CD8-positive, alpha-beta memory T cell (primary cell): ENCODE results near the gene IL32. TPM values are rescaled to one million over a fixed set of nuclear protein-coding genes. Genes with fewer than 3 reads are reported as not detected.
"Not testable (repeated sequence)": the region's sequence is repeated elsewhere in the genome, so short reads cannot be mapped to it uniquely, and the experiment has no call there.

Experiments
- CTCF ChIA-PET: fragments of 350-600 bp; sonication (Branson Sonifier 250); formaldehyde crosslinking; loops from one replicate; lab custom pipeline; 2021; ENCODE audit warnings: antibody characterized with exemption; lab: Charles Lee
- POLR2A ChIA-PET: fragments of 350-600 bp; sonication (Branson Sonifier 250); formaldehyde crosslinking; loops from one replicate; lab custom pipeline; 2021; ENCODE audit warnings: antibody characterized with exemption; lab: Charles Lee
- DNase-seq, 5 donors: peaks; one replicate each; pipeline versions ENCODE4 v3.0.0 to v3.0.0-alpha.2; 2020 to 2022; ENCODE audit warnings: mixed read lengths in 1 of 5
- H3K27ac ChIP-seq: one replicate; pipeline ENCODE4 v1.7.0; 2013; ENCODE audit warnings: low read depth, mild to moderate bottlenecking, low read length, moderate library complexity
- H3K27me3 ChIP-seq: 2 replicates; pipeline ENCODE4 v1.7.0; 2013; ENCODE audit warnings: low read length, mild to moderate bottlenecking; ENCODE audit not compliant: insufficient read depth, poor library complexity, severe bottlenecking
- H3K36me3 ChIP-seq: 2 replicates; pipeline ENCODE4 v1.7.0; 2013; ENCODE audit warnings: mild to moderate bottlenecking, low read length, moderate library complexity; ENCODE audit not compliant: insufficient read depth
- H3K4me1 ChIP-seq: 2 replicates; pipeline ENCODE4 v1.7.0; 2013; ENCODE audit warnings: mild to moderate bottlenecking, low read length, moderate library complexity; ENCODE audit not compliant: insufficient read depth
- H3K4me3 ChIP-seq: 2 replicates; pipeline ENCODE4 v1.7.0; 2013; ENCODE audit warnings: mild to moderate bottlenecking, low read length
- H3K9me3 ChIP-seq: 2 replicates; pipeline ENCODE4 v1.7.0; 2013; ENCODE audit warnings: mild to moderate bottlenecking, low read length
- H3K27ac Mint-ChIP-seq, 8 donors: one replicate each; pipeline ENCODE4 v1.8.0; 2020 to 2021; ENCODE audit warnings: mixed read lengths in 8 of 8, mild to moderate bottlenecking in 6 of 8, inconsistent platforms in 3 of 8, moderate library complexity in 3 of 8
- H3K27me3 Mint-ChIP-seq, 2 donors: one replicate each; pipeline ENCODE4 v1.8.0; 2020 to 2021; ENCODE audit warnings: mixed read lengths in 2 of 2, mild to moderate bottlenecking in 1 of 2, moderate library complexity in 1 of 2
- H3K36me3 Mint-ChIP-seq, 3 donors: one replicate each; pipeline ENCODE4 v1.8.0; 2020 to 2021; ENCODE audit warnings: mixed read lengths in 3 of 3, inconsistent platforms in 1 of 3, mild to moderate bottlenecking in 1 of 3
- H3K4me1 Mint-ChIP-seq, 3 donors: one replicate each; pipeline ENCODE4 v1.8.0; 2020 to 2021; ENCODE audit warnings: mixed read lengths in 3 of 3, inconsistent platforms in 1 of 3, mild to moderate bottlenecking in 1 of 3
- H3K4me3 Mint-ChIP-seq, 7 donors: one replicate each; pipeline ENCODE4 v1.8.0; 2020 to 2021; ENCODE audit warnings: mixed read lengths in 7 of 7, mild to moderate bottlenecking in 6 of 7, moderate library complexity in 4 of 7, inconsistent platforms in 2 of 7
- H3K9me3 Mint-ChIP-seq, 5 donors: one replicate each; pipeline ENCODE4 v1.8.0; 2020 to 2022; ENCODE audit warnings: mixed read lengths in 5 of 5, mild to moderate bottlenecking in 3 of 5, moderate library complexity in 2 of 5, inconsistent platforms in 1 of 5
- polyA plus RNA-seq: library from polyadenylated mRNA; unstranded; fragments of 300-500 nt; fragmentation: Illumina TruSeq; gene quantifications from one replicate; pipeline ENCODE4 v1.2.3, GENCODE V29; 2021
- total RNA-seq, 2 experiments: library from RNA; stranded (reverse); gene quantifications; one replicate each; pipeline ENCODE4 v1.2.3, GENCODE V29; 2021

IL32 gene
- total and polyA plus RNA-seq, 3 experiments from 2014 or later, result 975 to 3,843 (median 992) TPM

- POLR2A ChIA-PET, result interaction anchor here (0.9 to 4.9 kb wide), 11 partner anchors 10 to 141 kb away, joined by 3 to 53 read pairs (median 7); partner anchors contain the start of genes IL32 and ZSCAN10
These were observed 10.1 kb downstream of the IL32 start for GRCh38 chr16:3075523-3075915.

DNA sequence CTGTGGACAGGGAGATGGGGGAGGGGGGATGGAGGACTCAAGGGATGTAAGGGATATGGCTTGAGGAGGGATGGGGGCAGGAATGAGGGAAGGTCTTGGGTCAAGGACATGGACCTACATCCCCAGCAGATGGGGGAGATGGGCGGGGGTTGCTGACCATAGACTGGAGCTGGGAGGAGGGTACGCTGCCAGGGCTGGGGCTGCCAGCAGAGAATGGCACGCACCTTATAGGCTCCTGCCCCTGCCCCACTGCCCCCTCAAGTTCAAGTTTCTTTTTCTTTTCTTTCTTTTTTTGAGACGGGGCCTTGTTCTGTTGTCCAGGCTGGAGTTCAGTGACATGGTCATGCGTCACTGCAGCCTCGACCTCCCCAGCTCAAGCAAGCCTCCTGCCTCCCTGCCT is 10.5 kb downstream of the IL32 start:
- Mint-ChIP-seq H3K4me1 (peaks cover 83 to 97% (median 93%) of the 10 kb centered on the region in 3 donors), H3K36me3 (peaks cover 3 to 16% (median 4%) of the 10 kb centered on the region in 3 donors), H3K27ac (peak overlapping the region in 7 of 8 donors; percentile 92 to 97 (median 95)), H3K4me3 (peak overlapping the region in 6 of 7 donors; percentile 77 to 91 (median 81))
- H3K27me3 ChIP-seq, DNase-seq, H3K36me3 ChIP-seq, H3K9me3 ChIP-seq, H3K9me3 Mint-ChIP-seq, H3K27me3 Mint-ChIP-seq: not testable (repeated sequence)
- POLR2A ChIA-PET, result interaction anchor here (1.0 to 4.9 kb wide), 9 partner anchors 10 to 140 kb away, joined by 3 to 53 read pairs (median 9); partner anchors contain the start of genes IL32, ZNF213 and ZSCAN10
- H3K4me1 ChIP-seq, result peaks cover 94% of the 10 kb centered on the region
- peak overlapping the region; percentile 45 for H3K4me3 ChIP-seq
- peak overlapping the region; percentile 48 for H3K27ac ChIP-seq
- CTCF ChIA-PET, result interaction anchor here (1.0 to 7.1 kb wide), 14 partner anchors 9 to 59 kb away, joined by 3 to 69 read pairs (median 12); partner anchors contain the start of genes IL32, ZNF213 and ZSCAN10

More at GRCh38 chr16:3075523-3075915, 10.1 kb downstream of the IL32 start:
- H3K27ac ChIP-seq, result no peak overlapping the region
- no peaks in the 10 kb centered on the region for H3K9me3 ChIP-seq
- no peaks in the 10 kb centered on the region for H3K36me3 ChIP-seq
- H3K27me3 Mint-ChIP-seq, result no peaks in the 10 kb centered on the region
- H3K4me1 ChIP-seq, result peaks cover 93% of the 10 kb centered on the region
- peaks cover 85 to 97% (median 94%) of the 10 kb centered on the region in 3 donors for H3K4me1 Mint-ChIP-seq
- CTCF ChIA-PET, result interaction anchor here (1.0 to 7.1 kb wide), 12 partner anchors 11 to 55 kb away, joined by 3 to 69 read pairs (median 16); partner anchors contain the start of genes IL32 and ZSCAN10
- no peaks in the 10 kb centered on the region for H3K27me3 ChIP-seq
- H3K9me3 Mint-ChIP-seq, result no peaks in the 10 kb centered on the region
- H3K4me3 Mint-ChIP-seq, result peak overlapping the region; percentile 58 to 91 (median 79)
- H3K27ac Mint-ChIP-seq, result peak overlapping the region; percentile 88 to 97 (median 95)
- H3K4me3 ChIP-seq, result peak overlapping the region; percentile 18
- H3K36me3 Mint-ChIP-seq, result peaks cover 3 to 16% (median 4%) of the 10 kb centered on the region in 3 donors
- DNase-seq, result no peak

GRCh38 chr16:3076577-3076976 is 11.1 kb downstream of the IL32 start:
- H3K27ac ChIP-seq, result peak overlapping the region; percentile 48
- H3K9me3 Mint-ChIP-seq, result no peaks in the 10 kb centered on the region
- H3K9me3 ChIP-seq, result no peaks in the 10 kb centered on the region
- H3K4me1 Mint-ChIP-seq, result peaks cover 80 to 95% (median 91%) of the 10 kb centered on the region in 3 donors
- H3K36me3 Mint-ChIP-seq, result peaks cover 2 to 16% (median 4%) of the 10 kb centered on the region in 3 donors
- H3K27me3 Mint-ChIP-seq, result no peaks in the 10 kb centered on the region
- peak overlapping the region; percentile 92 to 97 (median 95) for H3K27ac Mint-ChIP-seq
- CTCF ChIA-PET, result interaction anchor here (0.9 to 7.1 kb wide), 13 partner anchors 9 to 59 kb away, joined by 3 to 69 read pairs (median 13); partner anchors contain the start of genes IL32, ZNF213 and ZSCAN10
- peaks cover 93% of the 10 kb centered on the region for H3K4me1 ChIP-seq
- peak overlapping the region; percentile 77 to 91 (median 83) for H3K4me3 Mint-ChIP-seq
- H3K36me3 ChIP-seq, result no peaks in the 10 kb centered on the region
- no peaks in the 10 kb centered on the region for H3K27me3 ChIP-seq
- POLR2A ChIA-PET, result interaction anchor here (0.6 to 4.9 kb wide), 10 partner anchors 11 to 388 kb away, joined by 3 to 53 read pairs (median 5); partner anchors contain the start of genes IL32, ZNF213 and ZSCAN10
- no peak for DNase-seq
- H3K4me3 ChIP-seq, result peak overlapping the region; percentile 45

DNA sequence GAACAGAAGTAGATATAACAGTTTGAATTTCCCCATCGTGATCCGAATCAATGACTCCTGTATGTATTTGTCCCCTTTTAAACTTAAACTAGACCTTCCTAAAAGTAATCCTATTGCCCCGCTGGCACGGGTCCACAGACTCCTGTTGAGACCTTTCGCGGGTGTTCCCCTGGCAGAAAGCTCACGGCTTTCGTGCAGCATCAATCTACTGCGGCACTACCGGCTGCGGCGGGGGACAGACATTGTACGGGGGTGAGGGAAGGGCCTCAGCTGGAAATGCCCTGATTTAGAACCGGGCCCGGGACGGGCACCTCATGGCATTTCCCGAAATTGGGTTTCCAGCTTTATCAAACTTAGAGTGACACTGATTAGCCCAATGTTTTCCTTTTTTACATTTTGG is 14.6 kb downstream of the IL32 start:
- Mint-ChIP-seq H3K27me3 (no peaks in the 10 kb centered on the region), H3K27ac (peak overlapping the region; percentile 9 to 94 (median 69)), H3K36me3 (peaks cover 2 to 16% (median 4%) of the 10 kb centered on the region in 3 donors), H3K9me3 (no peaks in the 10 kb centered on the region), H3K4me1 (peaks cover 65 to 90% (median 65%) of the 10 kb centered on the region in 3 donors), H3K4me3 (peak overlapping the region in 4 of 7 donors; percentile 3 to 60 (median 36))
- Histone ChIP-seq H3K27ac (no peak overlapping the region), H3K27me3 (no peaks in the 10 kb centered on the region), H3K9me3 (no peaks in the 10 kb centered on the region), H3K4me1 (peaks cover 63% of the 10 kb centered on the region), H3K4me3 (no peak overlapping the region), H3K36me3 (no peaks in the 10 kb centered on the region)
- DNase-seq, result no peak
- ChIA-PET POLR2A (no interaction called here), CTCF (interaction anchor here (1.0 to 7.1 kb wide), 3 partner anchors 16 to 51 kb away, joined by 8 to 56 read pairs (median 10); no protein-coding TSS in a partner anchor)

DNA sequence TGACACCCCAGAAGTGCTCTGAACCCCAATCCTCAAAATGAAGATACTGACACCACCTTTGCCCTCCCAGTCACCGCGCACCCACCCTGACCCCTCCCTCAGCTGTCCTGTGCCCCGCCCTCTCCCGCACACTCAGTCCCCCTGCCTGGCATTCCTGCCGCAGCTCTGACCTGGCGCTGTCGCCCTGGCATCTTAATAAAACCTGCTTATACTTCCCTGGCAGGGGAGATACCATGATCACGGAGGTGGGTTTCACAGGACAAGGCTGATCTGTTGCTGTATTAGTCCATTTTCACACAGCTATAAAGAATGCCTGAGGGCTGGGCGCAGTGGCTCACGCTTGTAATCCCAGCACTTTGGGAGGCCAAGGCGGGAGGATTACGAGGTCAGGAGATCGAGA is 16.5 kb downstream of the IL32 start:
- Mint-ChIP-seq H3K27ac (peak overlapping the region in 3 of 8 donors; percentile 51 to 75 (median 58)), H3K4me1 (peaks cover 54 to 82% (median 56%) of the 10 kb centered on the region in 3 donors), H3K36me3 (peaks cover 2 to 16% (median 4%) of the 10 kb centered on the region in 3 donors)
- peaks cover 49% of the 10 kb centered on the region for H3K4me1 ChIP-seq
- CTCF ChIA-PET, H3K36me3 ChIP-seq, DNase-seq, H3K27ac ChIP-seq, H3K9me3 Mint-ChIP-seq, H3K9me3 ChIP-seq, H3K4me3 Mint-ChIP-seq, H3K27me3 Mint-ChIP-seq, H3K27me3 ChIP-seq, H3K4me3 ChIP-seq: not testable (repeated sequence)
- POLR2A ChIA-PET, result interaction anchor here (0.6 kb wide), 1 partner anchor 150 kb away, joined by 5 read pairs; no protein-coding TSS in a partner anchor

- H3K4me3 ChIP-seq, DNase-seq, H3K9me3 Mint-ChIP-seq, H3K27me3 Mint-ChIP-seq, H3K27ac ChIP-seq, H3K36me3 ChIP-seq, H3K27me3 ChIP-seq, POLR2A ChIA-PET, H3K9me3 ChIP-seq: not testable (repeated sequence)
- peak overlapping the region in 5 of 8 donors; percentile 24 to 81 (median 76) for H3K27ac Mint-ChIP-seq
- H3K4me1 ChIP-seq, result peaks cover 46% of the 10 kb centered on the region
- H3K4me3 Mint-ChIP-seq, result peak overlapping the region in 1 of 7 donors; percentile 15
- CTCF ChIA-PET, result interaction anchor here (1.2 kb wide), 1 partner anchor 15 kb away, joined by 4 read pairs; no protein-coding TSS in a partner anchor
- H3K36me3 Mint-ChIP-seq, result peaks cover 2 to 12% (median 2%) of the 10 kb centered on the region in 3 donors
- H3K4me1 Mint-ChIP-seq, result peaks cover 50 to 82% (median 51%) of the 10 kb centered on the region in 3 donors
These were observed 18.0 kb downstream of the IL32 start for GRCh38 chr16:3083408-3083807.

DNA sequence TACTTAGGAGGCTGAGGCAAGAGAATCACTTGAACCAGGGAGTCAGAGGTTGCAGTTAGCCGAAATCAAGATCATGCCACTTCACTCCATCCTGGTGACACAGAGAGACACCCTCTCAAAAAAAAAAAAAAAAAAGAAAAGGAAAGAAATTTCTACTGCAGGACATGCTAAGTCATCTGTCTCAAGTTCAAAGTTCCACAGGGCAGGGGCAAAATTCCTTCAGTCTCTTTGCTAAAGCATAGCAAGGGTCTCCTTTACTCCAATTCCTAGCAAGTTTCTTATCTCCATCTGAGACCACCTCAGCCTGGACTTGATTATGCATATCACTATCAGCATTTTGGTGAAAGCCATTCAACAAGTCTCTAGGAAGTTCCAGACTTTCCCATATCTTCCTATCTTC is 19.1 kb downstream of the IL32 start:
- H3K9me3 ChIP-seq, result no peaks in the 10 kb centered on the region
- Mint-ChIP-seq H3K9me3 (no peaks in the 10 kb centered on the region), H3K4me3 (no peak overlapping the region), H3K27ac (peak overlapping the region in 3 of 8 donors; percentile 15 to 79 (median 42)), H3K27me3 (no peaks in the 10 kb centered on the region), H3K36me3 (peaks cover 0 to 6% (median 2%) of the 10 kb centered on the region in 3 donors), H3K4me1 (peaks cover 44 to 75% (median 46%) of the 10 kb centered on the region in 3 donors)
- no peak overlapping the region for H3K4me3 ChIP-seq
- ChIA-PET CTCF (interaction anchor here (0.7 to 1.2 kb wide), 3 partner anchors 12 to 45 kb away, joined by 3 to 4 read pairs (median 3); no protein-coding TSS in a partner anchor), POLR2A (interaction anchor here (0.7 kb wide), 1 partner anchor 73 kb away, joined by 5 read pairs; no protein-coding TSS in a partner anchor)
- no peaks in the 10 kb centered on the region for H3K27me3 ChIP-seq
- no peak for DNase-seq
- H3K27ac ChIP-seq, result no peak overlapping the region
- H3K4me1 ChIP-seq, result peaks cover 36% of the 10 kb centered on the region
- no peaks in the 10 kb centered on the region for H3K36me3 ChIP-seq
